ENCODE results near the gene TENM4.

Gene TENM4

DNA sequence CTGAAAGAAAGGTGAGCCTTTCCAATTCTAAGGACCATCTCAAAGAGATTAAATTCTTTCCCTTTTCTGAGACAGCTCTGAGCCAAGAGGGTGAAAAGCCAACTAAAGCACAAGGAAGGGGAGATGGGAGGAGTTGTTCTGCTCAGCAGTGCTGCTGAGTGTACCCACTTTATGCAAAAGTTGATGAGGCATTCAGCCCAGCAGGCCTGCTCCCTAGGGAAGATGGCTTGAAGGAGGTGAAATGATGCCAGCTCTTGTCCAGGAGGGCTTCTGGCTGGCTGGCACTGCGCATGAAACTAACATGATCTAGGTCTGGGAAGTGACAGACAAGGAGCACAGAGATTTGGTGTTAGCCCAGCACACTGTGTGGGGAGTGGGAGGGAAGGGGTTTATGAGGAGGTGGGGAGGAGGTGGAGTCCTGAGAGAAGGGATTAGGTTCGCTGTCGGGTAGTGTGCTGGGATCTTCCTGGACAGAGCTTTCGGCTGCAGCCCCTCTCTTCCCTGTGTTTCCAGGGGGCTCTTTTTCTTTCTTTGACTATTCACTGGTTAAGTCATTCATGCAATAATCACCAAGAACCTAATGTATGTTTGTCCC, 640.6 kb downstream of the TENM4 start:
- TF ChIP-seq NFIC (IDR thresholded peaks at IDR 0.05) (no peak), TEAD4 (IDR thresholded peaks at IDR 0.05) (no peak), EP300 (IDR thresholded peaks at IDR 0.05; ENCODE audit: borderline replicate concordance) (no peak), CREB1 (IDR thresholded peaks at IDR 0.05; ENCODE audit: low read depth) (no peak), TAF1 (IDR thresholded peaks at IDR 0.05; ENCODE audit: low read depth) (no peak), ZBTB7A (IDR thresholded peaks at IDR 0.05; ENCODE audit: low read depth) (no peak), EGR1 (IDR thresholded peaks at IDR 0.05) (no peak), RAD21 (IDR thresholded peaks at IDR 0.05; ENCODE audit: low read depth) (no peak), TCF12 (IDR thresholded peaks at IDR 0.05; ENCODE audit: low read depth) (no peak)
- TF ChIP-seq, protein P1, sequence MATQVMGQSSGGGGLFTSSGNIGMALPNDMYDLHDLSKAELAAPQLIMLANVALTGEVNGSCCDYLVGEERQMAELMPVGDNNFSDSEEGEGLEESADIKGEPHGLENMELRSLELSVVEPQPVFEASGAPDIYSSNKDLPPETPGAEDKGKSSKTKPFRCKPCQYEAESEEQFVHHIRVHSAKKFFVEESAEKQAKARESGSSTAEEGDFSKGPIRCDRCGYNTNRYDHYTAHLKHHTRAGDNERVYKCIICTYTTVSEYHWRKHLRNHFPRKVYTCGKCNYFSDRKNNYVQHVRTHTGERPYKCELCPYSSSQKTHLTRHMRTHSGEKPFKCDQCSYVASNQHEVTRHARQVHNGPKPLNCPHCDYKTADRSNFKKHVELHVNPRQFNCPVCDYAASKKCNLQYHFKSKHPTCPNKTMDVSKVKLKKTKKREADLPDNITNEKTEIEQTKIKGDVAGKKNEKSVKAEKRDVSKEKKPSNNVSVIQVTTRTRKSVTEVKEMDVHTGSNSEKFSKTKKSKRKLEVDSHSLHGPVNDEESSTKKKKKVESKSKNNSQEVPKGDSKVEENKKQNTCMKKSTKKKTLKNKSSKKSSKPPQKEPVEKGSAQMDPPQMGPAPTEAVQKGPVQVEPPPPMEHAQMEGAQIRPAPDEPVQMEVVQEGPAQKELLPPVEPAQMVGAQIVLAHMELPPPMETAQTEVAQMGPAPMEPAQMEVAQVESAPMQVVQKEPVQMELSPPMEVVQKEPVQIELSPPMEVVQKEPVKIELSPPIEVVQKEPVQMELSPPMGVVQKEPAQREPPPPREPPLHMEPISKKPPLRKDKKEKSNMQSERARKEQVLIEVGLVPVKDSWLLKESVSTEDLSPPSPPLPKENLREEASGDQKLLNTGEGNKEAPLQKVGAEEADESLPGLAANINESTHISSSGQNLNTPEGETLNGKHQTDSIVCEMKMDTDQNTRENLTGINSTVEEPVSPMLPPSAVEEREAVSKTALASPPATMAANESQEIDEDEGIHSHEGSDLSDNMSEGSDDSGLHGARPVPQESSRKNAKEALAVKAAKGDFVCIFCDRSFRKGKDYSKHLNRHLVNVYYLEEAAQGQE (IDR thresholded peaks at IDR 0.05; ENCODE audit: low read depth) = no peak
- TF ChIP-seq, protein P2, sequence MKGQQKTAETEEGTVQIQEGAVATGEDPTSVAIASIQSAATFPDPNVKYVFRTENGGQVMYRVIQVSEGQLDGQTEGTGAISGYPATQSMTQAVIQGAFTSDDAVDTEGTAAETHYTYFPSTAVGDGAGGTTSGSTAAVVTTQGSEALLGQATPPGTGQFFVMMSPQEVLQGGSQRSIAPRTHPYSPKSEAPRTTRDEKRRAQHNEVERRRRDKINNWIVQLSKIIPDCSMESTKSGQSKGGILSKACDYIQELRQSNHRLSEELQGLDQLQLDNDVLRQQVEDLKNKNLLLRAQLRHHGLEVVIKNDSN (IDR thresholded peaks at IDR 0.05) = no peak
- TF ChIP-seq, protein P3, sequence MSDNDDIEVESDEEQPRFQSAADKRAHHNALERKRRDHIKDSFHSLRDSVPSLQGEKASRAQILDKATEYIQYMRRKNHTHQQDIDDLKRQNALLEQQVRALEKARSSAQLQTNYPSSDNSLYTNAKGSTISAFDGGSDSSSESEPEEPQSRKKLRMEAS (IDR thresholded peaks at IDR 0.05) = no peak

DNA sequence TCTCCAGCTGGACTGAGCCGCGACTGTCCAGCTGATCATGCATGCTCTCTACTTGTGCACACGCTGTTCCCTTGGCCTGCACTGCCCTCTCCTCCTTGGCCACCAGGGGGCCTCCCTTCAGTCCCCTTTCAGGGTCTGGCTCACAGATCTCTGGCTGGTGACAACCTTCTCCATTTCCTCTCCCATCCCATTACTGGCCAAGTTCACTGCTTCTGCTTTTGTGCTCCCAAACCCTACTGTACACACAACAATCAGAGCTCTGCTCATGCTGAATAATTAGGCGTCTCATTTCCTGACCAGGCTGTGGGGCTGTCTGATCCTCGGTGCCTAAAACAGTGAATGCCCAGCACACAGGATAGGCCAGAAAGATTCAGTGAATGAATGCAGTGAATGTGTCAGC, 642.2 kb downstream of the TENM4 start:
- TF ChIP-seq RAD21 (IDR thresholded peaks at IDR 0.05; ENCODE audit: low read depth) = peak; percentile 54; the same call in 1 of the 2 replicates
- TF ChIP-seq, protein P2 (IDR thresholded peaks at IDR 0.05) = no peak

DNA sequence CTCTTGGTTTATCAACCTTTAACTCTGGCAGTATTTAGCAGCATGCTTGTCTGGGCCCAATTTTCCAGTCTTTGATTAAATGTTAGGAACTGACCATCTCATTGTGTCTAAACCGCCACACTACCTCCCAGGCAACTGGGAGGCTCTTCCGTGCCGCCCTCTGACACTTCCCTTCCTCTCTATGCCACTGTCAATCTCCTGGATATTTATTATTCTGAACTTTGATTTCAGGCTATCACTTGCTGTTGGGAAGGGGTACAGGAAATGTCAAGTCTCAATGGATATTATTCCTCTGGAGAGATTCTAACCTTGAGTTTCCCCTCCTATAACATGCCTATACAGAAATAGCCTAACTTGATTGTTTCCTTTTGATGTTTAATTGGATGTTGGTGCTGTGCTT, 643.3 kb downstream of the TENM4 start:
- TF ChIP-seq FOXM1 (IDR thresholded peaks at IDR 0.05; ENCODE audit: borderline replicate concordance, low read depth) (no peak), TAF1 (IDR thresholded peaks at IDR 0.05; ENCODE audit: low read depth) (no peak), TCF12 (IDR thresholded peaks at IDR 0.05; ENCODE audit: low read depth) (no peak), EP300 (IDR thresholded peaks at IDR 0.05; ENCODE audit: borderline replicate concordance) (no peak), CREB1 (IDR thresholded peaks at IDR 0.05; ENCODE audit: low read depth) (no peak), RAD21 (IDR thresholded peaks at IDR 0.05; ENCODE audit: low read depth) (no peak)
- TF ChIP-seq, protein P3 (IDR thresholded peaks at IDR 0.05) = no peak
- TF ChIP-seq, protein P1 (IDR thresholded peaks at IDR 0.05; ENCODE audit: low read depth) = no peak

DNA sequence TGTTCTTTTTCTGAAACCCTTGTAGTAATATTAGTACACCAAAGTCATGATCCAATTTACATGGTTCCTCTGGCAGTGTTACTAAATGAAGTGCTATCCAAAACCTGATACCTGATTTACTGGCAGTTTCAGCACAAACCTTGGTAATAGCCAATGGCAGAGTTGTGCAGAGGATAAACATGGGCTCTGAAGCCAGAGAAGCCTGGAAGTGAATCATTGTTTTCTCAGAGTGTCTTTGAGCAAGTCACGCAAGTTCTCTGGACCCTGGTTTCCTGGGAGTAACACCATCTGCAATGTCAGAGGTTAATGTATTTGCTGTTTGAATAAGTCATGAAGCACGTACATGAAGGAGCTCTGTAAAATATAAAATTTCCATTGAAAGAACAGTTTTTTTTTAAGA, 643.9 kb downstream of the TENM4 start:
- TF ChIP-seq CEBPB (IDR thresholded peaks at IDR 0.05) = no peak
- TF ChIP-seq TEAD4 (IDR thresholded peaks at IDR 0.05) = no peak
- TF ChIP-seq, protein P2 (IDR thresholded peaks at IDR 0.05) = no peak
- no peak for TF ChIP-seq CREB1 (IDR thresholded peaks at IDR 0.05; ENCODE audit: low read depth)
- no peak for TF ChIP-seq EP300 (IDR thresholded peaks at IDR 0.05; ENCODE audit: borderline replicate concordance)
- TF ChIP-seq TCF12 (IDR thresholded peaks at IDR 0.05; ENCODE audit: low read depth) = no peak
- no peak for TF ChIP-seq TAF1 (IDR thresholded peaks at IDR 0.05; ENCODE audit: low read depth)
- TF ChIP-seq, protein P1 (IDR thresholded peaks at IDR 0.05; ENCODE audit: low read depth) = no peak
- no peak for TF ChIP-seq RAD21 (IDR thresholded peaks at IDR 0.05; ENCODE audit: low read depth)
- TF ChIP-seq NFIC (IDR thresholded peaks at IDR 0.05) = no peak
- TF ChIP-seq, protein P3 (IDR thresholded peaks at IDR 0.05) = no peak
- no peak for TF ChIP-seq ZBTB7A (IDR thresholded peaks at IDR 0.05; ENCODE audit: low read depth)
- no peak for TF ChIP-seq YY1 (IDR thresholded peaks at IDR 0.05; ENCODE audit: low read depth)
- TF ChIP-seq EGR1 (IDR thresholded peaks at IDR 0.05) = no peak
- no peak for TF ChIP-seq FOXM1 (IDR thresholded peaks at IDR 0.05; ENCODE audit: borderline replicate concordance, low read depth)

All from Ishikawa (cell line).